GM12878 (cell line): Measurements from ENCODE around the gene ASIC4. TPM values are rescaled to one million over a fixed set of nuclear protein-coding genes. Genes with fewer than 3 reads are reported as not detected.
A peak's percentile ranks its signal among the peaks of the same experiment; 100 is the strongest.

ENCODE experiments used
- ATAC-seq: fragments of 200-7000 bp; cut with Tn5 transposase; 3 replicates; pipeline ENCODE4 v1.9.1; 2020; ENCODE audit warnings: mild to moderate bottlenecking, moderate library complexity
- BruUV-seq: library from RNA; stranded (reverse); fragments of 400-500 nt; replicated peaks from 2 replicates; lab custom pipeline; 2021; lab: Mats Ljungman, UMichigan
- CTCF ChIA-PET: fragments of 300-600 bp; sonication (Branson Sonifier 250); formaldehyde crosslinking; extraction: SDS; loops from one replicate; lab custom pipeline; 2021; ENCODE audit warnings: inconsistent platforms; lab: Yijun Ruan, JAX
- POLR2A ChIA-PET: fragments of 350-600 bp; formaldehyde crosslinking; extraction: SDS; loops from one replicate; lab custom pipeline; 2021; ENCODE audit warnings: inconsistent platforms; lab: Charles Lee
- RAD21 ChIA-PET: fragments of 300-600 bp; sonication (Branson Sonifier 250); formaldehyde crosslinking; loops from one replicate; lab custom pipeline; 2023; ENCODE audit warnings: antibody characterized with exemption; ENCODE audit not compliant: unreplicated experiment; lab: Charles Lee
- SMC1A ChIA-PET: fragments of 300-600 bp; sonication (Branson Sonifier 250); formaldehyde crosslinking; loops from one replicate; lab custom pipeline; 2023; ENCODE audit not compliant: unreplicated experiment, uncharacterized antibody; lab: Charles Lee
- DNase-seq: peaks from one replicate; pipeline ENCODE4 v3.0.0-alpha.2; 2011; ENCODE audit warnings: low read depth, low spot score
- FAIRE-seq: peaks from 3 replicates; lab custom pipeline; 2011; peaks lifted over from hg19 to GRCh38; lab: Jason Lieb, UNC
- H2AFZ ChIP-seq: 2 replicates; pipeline ENCODE4 v1.6.0; 2011; ENCODE audit warnings: low read depth, low read length, control low read depth; ENCODE audit not compliant: control insufficient read depth
- H3K27ac ChIP-seq: 2 replicates; pipeline ENCODE4 v1.5.1; 2011; ENCODE audit warnings: control low read depth; ENCODE audit not compliant: control insufficient read depth, insufficient read depth
- H3K27me3 ChIP-seq, 2 experiments: replicated peaks in 1 of 2; 2 replicates each; pipeline versions ENCODE4 v1.6.0 to v1.6.1; 2011; ENCODE audit warnings: low read length in 1 of 2; ENCODE audit not compliant: control insufficient read depth in 2 of 2, insufficient read depth in 2 of 2
- H3K36me3 ChIP-seq, 2 experiments: 2 replicates each; pipeline ENCODE4 v1.5.1; 2011; ENCODE audit warnings: low read length in 1 of 2; ENCODE audit not compliant: control insufficient read depth in 2 of 2, insufficient read depth in 2 of 2
- H3K4me1 ChIP-seq: 2 replicates; pipeline ENCODE4 v1.6.1; 2011; ENCODE audit warnings: mild to moderate bottlenecking, low read length, moderate library complexity, mixed read lengths; ENCODE audit not compliant: control insufficient read depth, insufficient read depth
- H3K4me2 ChIP-seq: 2 replicates; pipeline ENCODE4 v1.6.0; 2011; ENCODE audit warnings: control low read depth; ENCODE audit not compliant: control insufficient read depth, insufficient read depth
- H3K4me3 ChIP-seq: fragments of 200-600 bp; sonication (generic); 2 replicates; pipeline ENCODE4 v1.5.1; 2016
- H3K79me2 ChIP-seq: 2 replicates; pipeline ENCODE4 v1.6.0; 2011; ENCODE audit warnings: low read length; ENCODE audit not compliant: control insufficient read depth, insufficient read depth
- H3K9ac ChIP-seq: 2 replicates; pipeline ENCODE4 v1.8.0; 2011; ENCODE audit warnings: low read length, control low read depth, mixed read lengths; ENCODE audit not compliant: control insufficient read depth, insufficient read depth
- H3K9me3 ChIP-seq: replicated peaks from 3 replicates; pipeline ENCODE4 v1.5.1; 2011; ENCODE audit warnings: mild to moderate bottlenecking, low read length; ENCODE audit not compliant: control insufficient read depth, insufficient read depth
- H4K20me1 ChIP-seq: 2 replicates; pipeline ENCODE4 v1.6.0; 2011; ENCODE audit not compliant: control insufficient read depth, insufficient read depth
- BACH1 ChIP-seq: fragments of 450-650 bp; IDR thresholded peaks from 2 replicates; pipeline ENCODE4 v1.6.1; 2017; ENCODE audit warnings: mild to moderate bottlenecking, borderline replicate concordance
- BCL11A ChIP-seq: IDR thresholded peaks from 2 replicates; pipeline ENCODE4 v1.6.1; 2011; ENCODE audit warnings: low read depth, low read length
- BMI1 ChIP-seq: fragments of 450-650 bp; IDR thresholded peaks from 2 replicates; pipeline ENCODE4 v1.6.1; 2016; ENCODE audit warnings: mild to moderate bottlenecking, moderate library complexity, borderline replicate concordance
- CBFB ChIP-seq: IDR thresholded peaks from 2 replicates; pipeline ENCODE4 v1.6.1; 2016; ENCODE audit warnings: antibody characterized with exemption, low read depth
- CHD1 ChIP-seq: IDR thresholded peaks from 2 replicates; pipeline ENCODE4 v1.6.1; 2012; ENCODE audit warnings: low read depth, low read length, improper control_type of control experiment
- CHD2 ChIP-seq: IDR thresholded peaks from 2 replicates; pipeline ENCODE4 v1.6.1; 2011; ENCODE audit warnings: low read depth, low read length, improper control_type of control experiment, borderline replicate concordance
- GATAD2B ChIP-seq: fragments of 450-650 bp; conservative IDR thresholded peaks from 2 replicates; pipeline ENCODE4 v1.6.1; 2017; ENCODE audit warnings: low read depth, mild to moderate bottlenecking, moderate library complexity
- HCFC1 ChIP-seq: fragments of 150-350 bp; IDR thresholded peaks from 2 replicates; pipeline ENCODE4 v1.6.1; 2014; ENCODE audit warnings: low read length
- HDAC2 ChIP-seq: fragments of 200-600 bp; sonication (generic); IDR thresholded peaks from 2 replicates; pipeline ENCODE4 v1.6.1; 2017
- MAX ChIP-seq: IDR thresholded peaks from 2 replicates; pipeline ENCODE4 v1.6.1; 2012; ENCODE audit warnings: low read depth, low read length, improper control_type of control experiment
- NR2C1 ChIP-seq: fragments of 450-650 bp; IDR thresholded peaks from 2 replicates; pipeline ENCODE4 v1.6.1; 2017; ENCODE audit warnings: antibody characterized with exemption, mild to moderate bottlenecking, moderate library complexity
- NR2F1 ChIP-seq: fragments of 450-650 bp; conservative IDR thresholded peaks from 2 replicates; pipeline ENCODE4 v1.6.1; 2017; ENCODE audit warnings: mild to moderate bottlenecking
- POU2F2 ChIP-seq: IDR thresholded peaks from 3 replicates; pipeline ENCODE4 v1.6.1; 2011; ENCODE audit warnings: low read depth, mild to moderate bottlenecking, low read length, borderline replicate concordance
- RCOR1 ChIP-seq: conservative IDR thresholded peaks from 2 replicates; pipeline ENCODE4 v1.6.1; 2012; ENCODE audit warnings: low read depth, low read length, improper control_type of control experiment
- RUNX3 ChIP-seq: IDR thresholded peaks from 2 replicates; pipeline ENCODE4 v1.6.1; 2012; ENCODE audit warnings: low read length, inconsistent platforms
- SMAD1 ChIP-seq: fragments of 450-650 bp; IDR thresholded peaks from 2 replicates; pipeline ENCODE4 v1.6.1; 2018; ENCODE audit warnings: mild to moderate bottlenecking, low read depth; ENCODE audit not compliant: partially characterized antibody
- SP1 ChIP-seq: IDR thresholded peaks from one replicate; pipeline ENCODE4 v1.6.1; 2011; ENCODE audit warnings: low read depth, low read length
- STAT3 ChIP-seq: IDR thresholded peaks from 2 replicates; pipeline ENCODE4 v1.6.1; 2011; ENCODE audit warnings: low read depth, low read length, improper control_type of control experiment
- SUPT20H ChIP-seq: IDR thresholded peaks from 2 replicates; pipeline ENCODE4 v1.6.1; 2011; ENCODE audit warnings: low read depth, mild to moderate bottlenecking, low read length, moderate library complexity, borderline replicate concordance; ENCODE audit not compliant: control insufficient read depth
- TAF1 ChIP-seq: IDR thresholded peaks from 2 replicates; pipeline ENCODE4 v1.6.1; 2011; ENCODE audit warnings: mild to moderate bottlenecking, low read depth, low read length, borderline replicate concordance
- TCF12 ChIP-seq: IDR thresholded peaks from 2 replicates; pipeline ENCODE4 v1.6.1; 2011; ENCODE audit warnings: low read depth, mild to moderate bottlenecking, low read length
- WGBS: methylation state at CpG from one replicate; pipeline ENCODE4 v1.1.6; 2016; ENCODE audit warnings: low lambda C conversion rate; ENCODE audit not compliant: insufficient replicate concordance, insufficient coverage; ENCODE audit errors: missing lambda C conversion rate; 5-methylcytosine and 5-hydroxymethylcytosine counted together
- in situ Hi-C: fragments of 300-500 bp; cut with MboI; formaldehyde crosslinking; loops from 9 replicates; pipeline ENCODE4 v1.14.3; 2018; ENCODE audit warnings: mixed read lengths
- intact Hi-C: fragments of 100-400 bp; cut with micrococcal nuclease; formaldehyde crosslinking; loops from one replicate; pipeline ENCODE4 v1.14.2; 2022; ENCODE audit not compliant: unreplicated experiment
- polyA plus RNA-seq, 11 experiments: library from polyadenylated mRNA; depleted of rRNA in 4 of 11; unstranded in 6 of 11; stranded (reverse) in 5 of 11; fragments of >200 nt; fragmentation: Nextera tagmentation in 4 of 11; fragmentation: Illumina TruSeq in 1 of 11; extraction: Ambion mirVana in 4 of 11; extraction: Trizol in 1 of 11; gene quantifications; 1 replicate in 1 of 11; 2 replicates in 10 of 11; pipeline versions ENCODE4 v1.2.1 to v1.2.3, GENCODE V29; 2011 to 2016; ENCODE audit warnings: inconsistent platforms in 2 of 11, missing spikeins in 2 of 11, low read depth in 1 of 11
- total RNA-seq, 4 experiments: library from RNA; depleted of rRNA in 3 of 4; stranded (reverse); fragments of >200 nt in 3 of 4; fragmentation: Illumina TruSeq in 1 of 4; extraction: Trizol in 1 of 4; gene quantifications; 2 replicates each; pipeline versions ENCODE4 v1.2.1 to v1.2.3, GENCODE V29; 2013 to 2021
- TF ChIP-seq, protein P1 (sequence below): fragments of 450-650 bp; IDR thresholded peaks from 2 replicates; pipeline ENCODE4 v1.6.1; 2016; ENCODE audit warnings: mild to moderate bottlenecking
- TF ChIP-seq, protein P2 (sequence below): IDR thresholded peaks from 2 replicates; pipeline ENCODE4 v1.6.1; 2011; ENCODE audit warnings: borderline replicate concordance, low read depth, mild to moderate bottlenecking, moderate library complexity, mixed read lengths, low read length; ENCODE audit not compliant: insufficient read depth; ENCODE audit errors: extremely low read length

The ASIC4 gene
- total and polyA plus RNA-seq, 10 of the 15 experiments (the other 5 are each of a cell fraction or from before 2014, with no cell fraction given) = 0.01 TPM; not detected in 9

DNA sequence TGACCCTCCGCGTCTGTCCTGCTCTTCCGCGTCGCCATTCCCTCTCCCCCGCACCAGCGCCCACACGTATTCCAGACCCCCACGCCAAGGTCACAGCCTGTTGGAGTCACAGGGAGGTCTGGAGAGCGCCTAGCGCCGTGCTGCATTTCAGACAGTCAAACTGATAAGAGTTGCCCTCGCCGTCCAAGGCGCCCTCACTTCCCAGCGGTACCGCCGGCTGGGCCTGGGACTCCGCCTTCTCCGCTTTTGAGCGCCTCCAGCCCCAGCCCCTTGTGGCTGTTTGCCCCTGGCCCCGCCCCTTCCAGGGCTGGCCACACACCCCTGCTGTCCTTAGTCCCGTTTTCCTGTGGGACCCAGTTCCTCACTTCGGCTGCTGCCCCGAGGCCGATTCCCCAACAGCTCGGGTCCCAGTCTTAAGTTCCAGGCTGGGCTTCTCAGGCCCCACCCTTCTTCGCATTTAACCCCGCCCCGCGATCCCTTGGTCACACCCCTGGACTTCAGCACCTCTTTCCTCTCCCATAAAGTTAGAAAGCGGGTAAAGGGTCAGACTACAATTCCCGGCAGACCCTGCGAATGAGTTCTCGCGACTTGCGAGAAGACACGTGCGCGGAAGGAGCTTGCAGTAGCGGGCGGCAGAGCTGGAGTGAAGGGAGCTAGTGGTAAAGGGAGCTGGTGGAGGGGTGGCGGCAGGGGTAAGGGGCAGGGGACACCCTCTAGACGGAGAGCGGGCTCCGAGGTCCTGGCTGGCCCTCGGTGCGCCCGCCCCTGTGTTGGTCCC, 15.8 kb upstream of the ASIC4 start, which contains the start of gene GMPPA:
Gene GMPPA (plus strand): TSS at position 612 of the 778 bp plus-strand sequence. CDS start 1,085 bp downstream, outside the sequence.
- Histone ChIP-seq H3K9ac (peak within 1 kb of the TSS; percentile 88), H3K9me3 (no peaks in the 10 kb centered on the region; the same call in 2 of the 3 replicates), H3K4me3 (peak within 1 kb of the TSS; percentile 83), H3K27me3 (peaks cover 5 to 15% of the 10 kb centered on the region in 2 experiments), H3K4me2 (peak within 1 kb of the TSS; percentile 99), H3K79me2 (peaks cover 11% of the 10 kb centered on the region), H4K20me1 (no peaks in the 10 kb centered on the region), H3K27ac (peak within 1 kb of the TSS; percentile 79), H2AFZ (peak within 1 kb of the TSS; percentile 97), H3K36me3 (no peaks in the 10 kb centered on the region), H3K4me1 (peaks cover 15% of the 10 kb centered on the region)
- intact Hi-C loops (no loop called here), in situ Hi-C loops (no loop called here)
- BruUV-seq = no TSS peak
- WGBS = 1% methylated on average over 43 of the region's 49 CpGs
- SMC1A ChIA-PET = interaction anchor here (0.6 to 4.0 kb wide), 7 partner anchors 30 to 326 kb away, joined by 3 to 22 read pairs (median 3); partner anchors contain the start of gene STK11IP
- peak; percentile 93 for ATAC-seq
- POLR2A ChIA-PET = interaction anchor here (0.6 to 2.1 kb wide), 5 partner anchors 46 to 688 kb away, joined by 3 to 15 read pairs (median 3); partner anchors contain the start of genes DNPEP and TMEM198
- CTCF ChIA-PET = interaction anchor here (0.8 to 11.4 kb wide), 13 partner anchors 10 to 191 kb away, joined by 3 to 224 read pairs (median 6); partner anchors contain the start of genes CHPF, STK11IP and TMEM198
- FAIRE-seq = peak; percentile 98
- RAD21 ChIA-PET = interaction anchor here (0.7 to 3.6 kb wide), 12 partner anchors 11 to 220 kb away, joined by 3 to 21 read pairs (median 4); partner anchors contain the start of genes CHPF, DNAJB2, DNPEP and STK11IP
- peak; percentile 96 for DNase-seq
- TF ChIP-seq HCFC1 (peak; percentile 95), TAF1 (peak; percentile 95), HDAC2 (no peak), CHD1 (peak; percentile 75; the same call in 1 of the 2 replicates), STAT3 (no peak), SP1 (no peak), RUNX3 (0 out of 2 replicates have a peak, but pooled peaks have one; percentile 26), POU2F2 (peak; percentile 52; the same call in 1 of the 3 replicates), NR2C1 (peak; percentile 60), RCOR1 (peak; percentile 96), NR2F1 (0 out of 2 replicates have a peak, but pooled peaks have one; percentile 44), BMI1 (no peak), SUPT20H (no peak), BACH1 (no peak), SMAD1 (no peak), GATAD2B (no peak), CHD2 (peak; percentile 99), CBFB (peak; percentile 93), BCL11A (no peak), TCF12 (0 out of 2 replicates have a peak, but pooled peaks have one; percentile 18), MAX (peak; percentile 77)
- TF ChIP-seq, protein P1, sequence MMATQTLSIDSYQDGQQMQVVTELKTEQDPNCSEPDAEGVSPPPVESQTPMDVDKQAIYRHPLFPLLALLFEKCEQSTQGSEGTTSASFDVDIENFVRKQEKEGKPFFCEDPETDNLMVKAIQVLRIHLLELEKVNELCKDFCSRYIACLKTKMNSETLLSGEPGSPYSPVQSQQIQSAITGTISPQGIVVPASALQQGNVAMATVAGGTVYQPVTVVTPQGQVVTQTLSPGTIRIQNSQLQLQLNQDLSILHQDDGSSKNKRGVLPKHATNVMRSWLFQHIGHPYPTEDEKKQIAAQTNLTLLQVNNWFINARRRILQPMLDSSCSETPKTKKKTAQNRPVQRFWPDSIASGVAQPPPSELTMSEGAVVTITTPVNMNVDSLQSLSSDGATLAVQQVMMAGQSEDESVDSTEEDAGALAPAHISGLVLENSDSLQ = no peak
- TF ChIP-seq, protein P2, sequence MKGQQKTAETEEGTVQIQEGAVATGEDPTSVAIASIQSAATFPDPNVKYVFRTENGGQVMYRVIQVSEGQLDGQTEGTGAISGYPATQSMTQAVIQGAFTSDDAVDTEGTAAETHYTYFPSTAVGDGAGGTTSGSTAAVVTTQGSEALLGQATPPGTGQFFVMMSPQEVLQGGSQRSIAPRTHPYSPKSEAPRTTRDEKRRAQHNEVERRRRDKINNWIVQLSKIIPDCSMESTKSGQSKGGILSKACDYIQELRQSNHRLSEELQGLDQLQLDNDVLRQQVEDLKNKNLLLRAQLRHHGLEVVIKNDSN = peak; percentile 83
